Right renal pelvis (tissue), 4 donors: ENCODE measurements around the gene GATA1. TPM values are rescaled to one million over a fixed set of nuclear protein-coding genes. Genes with fewer than 3 reads are reported as not detected.

Source experiments
- DNase-seq, 4 donors: peaks; one replicate each; pipeline ENCODE4 v3.0.0-alpha.2; 2013; ENCODE audit warnings: low read depth in 4 of 4, low spot score in 3 of 4, missing footprints in 1 of 4
- polyA plus RNA-seq, 4 donors: library from polyadenylated mRNA; unstranded; fragments of 120-200 nt; gene quantifications; one replicate each; pipeline ENCODE4 v1.2.1, GENCODE V29; 2013; ENCODE audit not compliant: insufficient read length in 4 of 4

GATA1 gene
- polyA plus RNA-seq, 4 donors, result 0.53 to 1.0 (median 0.72) TPM

GRCh38 chrX:48839686-48840085 lies 53.3 kb downstream of the GATA1 start:
- no peak for DNase-seq

Other genes starting within 250 kb of the GATA1 start
- gene TBC1D25, start 246.9 kb upstream of the GATA1 start, polyA plus RNA-seq, result 10 to 100 TPM in 3 of 4 donors, 1 to 10 TPM in 1; 9.7 to 10.7 (median 10.3) TPM
- gene RBM3, start 212.1 kb upstream of the GATA1 start, polyA plus RNA-seq, result 100 to 1,000 TPM; 265 to 315 (median 300) TPM
- 100 to 1,000 TPM; 116 to 156 (median 127) TPM for gene WDR13, start 189.1 kb upstream of the GATA1 start, polyA plus RNA-seq
- 1 to 10 TPM; 2.5 to 4.3 (median 3.4) TPM for gene WAS, start 102.8 kb upstream of the GATA1 start, polyA plus RNA-seq
- gene SUV39H1, start 89.9 kb upstream of the GATA1 start, polyA plus RNA-seq, result 1 to 10 TPM; 6.0 to 7.8 (median 6.9) TPM
- gene GLOD5, start 24.8 kb upstream of the GATA1 start, polyA plus RNA-seq, result 1 to 10 TPM; 1.5 to 2.4 (median 1.7) TPM
- gene HDAC6, start 15.5 kb downstream of the GATA1 start, polyA plus RNA-seq, result 100 to 1,000 TPM; 158 to 174 (median 167) TPM
- under 1 TPM in 3 of 4 donors, not detected in 1; 0.04 to 0.21 (median 0.17) TPM for gene ERAS, start 39.9 kb downstream of the GATA1 start, polyA plus RNA-seq
- 10 to 100 TPM in 2 of 4 donors, 1 to 10 TPM in 2; 6.0 to 20.2 (median 11.3) TPM for gene PCSK1N, start 49.0 kb downstream of the GATA1 start, polyA plus RNA-seq
- 10 to 100 TPM; 38.7 to 58.2 (median 40.4) TPM for gene TIMM17B, start 111.2 kb downstream of the GATA1 start, polyA plus RNA-seq
- gene PQBP1, start 111.3 kb downstream of the GATA1 start, polyA plus RNA-seq, result 10 to 100 TPM; 72.7 to 85.3 (median 77.8) TPM
- gene SLC35A2, start 125.1 kb downstream of the GATA1 start, polyA plus RNA-seq, result 10 to 100 TPM; 34.2 to 36.6 (median 35.9) TPM
- 1 to 10 TPM; 5.9 to 7.7 (median 7.4) TPM for gene PIM2, start 132.4 kb downstream of the GATA1 start, polyA plus RNA-seq
- 10 to 100 TPM; 60.6 to 66.9 (median 64.5) TPM for gene OTUD5, start 171.0 kb downstream of the GATA1 start, polyA plus RNA-seq
- 1 to 10 TPM; 2.5 to 4.1 (median 2.9) TPM for gene KCND1, start 185.3 kb downstream of the GATA1 start, polyA plus RNA-seq
- 10 to 100 TPM; 42.5 to 56.1 (median 48.4) TPM for gene GRIPAP1, start 215.7 kb downstream of the GATA1 start, polyA plus RNA-seq